SH-SY5Y (cell line): ENCODE results near the gene TMEM203.

Source experiments
- GATA2 ChIP-seq: IDR thresholded peaks from 2 replicates; pipeline ENCODE4 v1.6.1; 2011; ENCODE audit warnings: mild to moderate bottlenecking, low read depth, low read length
- GATA3 ChIP-seq: IDR thresholded peaks from 2 replicates; pipeline ENCODE4 v1.6.1; 2011; ENCODE audit warnings: low read depth, mild to moderate bottlenecking, low read length, moderate library complexity

- no peak for TF ChIP-seq GATA3
- no peak for TF ChIP-seq GATA2
Measured at GRCh38 chr9:137218754-137219271, 13.4 kb upstream of the TMEM203 start.
